Renal cortical epithelial cell (primary cell): ENCODE measurements around the gene KRT80. TPM values are rescaled to one million over a fixed set of nuclear protein-coding genes. Genes with fewer than 3 reads are reported as not detected.

Experiments
- DNase-seq: peaks from one replicate; pipeline ENCODE4 v3.0.0-alpha.2; 2011; ENCODE audit warnings: low read depth
- total RNA-seq: library from RNA; depleted of rRNA; stranded (reverse); fragments of >200 nt; gene quantifications from 2 replicates; pipeline ENCODE4 v1.2.3, GENCODE V29; 2014

Gene KRT80
- total RNA-seq, 1 donor from 2014 or later, result 26.3 TPM

GRCh38 chr12:52179396-52179973 lies 12.3 kb downstream of the KRT80 start:
- DNase-seq, result no peak

- no peak for DNase-seq
Measured at GRCh38 chr12:52178984-52179383, 12.8 kb downstream of the KRT80 start.

GRCh38 chr12:52178443-52178842 lies 13.4 kb downstream of the KRT80 start:
- no peak for DNase-seq

- no peak for DNase-seq
Measured at GRCh38 chr12:52175371-52176350, 16.2 kb downstream of the KRT80 start.

GRCh38 chr12:52173526-52173925 lies 18.3 kb downstream of the KRT80 start:
- DNase-seq, result no peak

- DNase-seq, result no peak
Measured at GRCh38 chr12:52172956-52173355, 18.9 kb downstream of the KRT80 start.

- no peak for DNase-seq
Measured at GRCh38 chr12:52171950-52172512, 19.8 kb downstream of the KRT80 start.

- DNase-seq, result no peak
Measured at GRCh38 chr12:52170827-52171226, 21.0 kb downstream of the KRT80 start.

- no peak for DNase-seq
Measured at GRCh38 chr12:52169886-52170285, 21.9 kb downstream of the KRT80 start.

- peak; percentile 80 for DNase-seq
Measured at GRCh38 chr12:52168019-52168717, 23.6 kb downstream of the KRT80 start.

GRCh38 chr12:52167526-52167925 lies 24.3 kb downstream of the KRT80 start:
- DNase-seq, result no peak

- DNase-seq, result no peak
Measured at GRCh38 chr12:52166672-52167071, 25.1 kb downstream of the KRT80 start.

GRCh38 chr12:52165096-52165855 lies 26.5 kb downstream of the KRT80 start:
- DNase-seq, result no peak

- DNase-seq, result no peak
Measured at GRCh38 chr12:52164624-52165023, 27.2 kb downstream of the KRT80 start.

GRCh38 chr12:52162981-52163380 lies 28.8 kb downstream of the KRT80 start:
- no peak for DNase-seq

- DNase-seq, result no peak
Measured at GRCh38 chr12:52160200-52160599, 31.6 kb downstream of the KRT80 start.

GRCh38 chr12:52157566-52158150 lies 34.2 kb downstream of the KRT80 start:
- no peak for DNase-seq

- no peak for DNase-seq
Measured at GRCh38 chr12:52156757-52157565, 34.9 kb downstream of the KRT80 start.

- no peak for DNase-seq
Measured at GRCh38 chr12:52156311-52156710, 35.5 kb downstream of the KRT80 start.
